HT1080 (cell line): ENCODE results near the gene CCDC15. TPM values are rescaled to one million over a fixed set of nuclear protein-coding genes. Genes with fewer than 3 reads are reported as not detected.
A peak's percentile ranks its signal among the peaks of the same experiment; 100 is the strongest.

ENCODE experiments used
- DNase-seq: peaks from one replicate; pipeline ENCODE4 v3.0.0-alpha.2; 2015; ENCODE audit warnings: low read depth
- total RNA-seq: library from RNA; depleted of rRNA; stranded (reverse); fragments of >200 nt; shearing (Covaris generic); gene quantifications from 2 replicates; pipeline ENCODE4 v1.2.3, GENCODE V29; 2014

CCDC15 gene
- total RNA-seq, 1 experiment from 2014 or later, result 7.4 TPM

- no peak for DNase-seq
Observed at GRCh38 chr11:125068368-125068767, 114.4 kb downstream of the CCDC15 start.

DNA sequence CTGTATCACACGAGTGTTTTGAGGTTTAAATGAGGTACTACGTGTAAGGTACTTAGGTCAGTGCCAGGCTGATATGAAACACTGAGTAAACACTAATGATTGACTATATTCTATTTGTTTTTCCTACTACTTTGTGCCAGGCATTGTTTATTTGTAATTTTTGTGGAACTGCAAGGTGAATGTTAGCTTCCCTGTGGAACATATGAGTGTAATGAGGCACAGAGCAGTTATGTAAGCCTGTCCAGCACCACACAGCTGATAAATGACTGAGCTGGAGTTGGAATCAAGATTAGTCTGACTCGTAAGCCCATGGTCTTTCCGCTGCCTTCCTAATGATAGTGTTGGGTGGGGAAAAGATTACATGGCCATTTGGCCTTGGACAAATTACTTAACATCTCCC is 115.0 kb downstream of the CCDC15 start:
- peak; percentile 7 for DNase-seq

- DNase-seq, result peak; percentile 83
Observed at GRCh38 chr11:125069796-125070195, 115.8 kb downstream of the CCDC15 start.

GRCh38 chr11:125070699-125071254 is 116.8 kb downstream of the CCDC15 start:
- DNase-seq, result peak; percentile 83

GRCh38 chr11:125071435-125071834 is 117.4 kb downstream of the CCDC15 start:
- peak; percentile 21 for DNase-seq

- DNase-seq, result no peak
Observed at GRCh38 chr11:125071846-125072217, 117.8 kb downstream of the CCDC15 start.

DNA sequence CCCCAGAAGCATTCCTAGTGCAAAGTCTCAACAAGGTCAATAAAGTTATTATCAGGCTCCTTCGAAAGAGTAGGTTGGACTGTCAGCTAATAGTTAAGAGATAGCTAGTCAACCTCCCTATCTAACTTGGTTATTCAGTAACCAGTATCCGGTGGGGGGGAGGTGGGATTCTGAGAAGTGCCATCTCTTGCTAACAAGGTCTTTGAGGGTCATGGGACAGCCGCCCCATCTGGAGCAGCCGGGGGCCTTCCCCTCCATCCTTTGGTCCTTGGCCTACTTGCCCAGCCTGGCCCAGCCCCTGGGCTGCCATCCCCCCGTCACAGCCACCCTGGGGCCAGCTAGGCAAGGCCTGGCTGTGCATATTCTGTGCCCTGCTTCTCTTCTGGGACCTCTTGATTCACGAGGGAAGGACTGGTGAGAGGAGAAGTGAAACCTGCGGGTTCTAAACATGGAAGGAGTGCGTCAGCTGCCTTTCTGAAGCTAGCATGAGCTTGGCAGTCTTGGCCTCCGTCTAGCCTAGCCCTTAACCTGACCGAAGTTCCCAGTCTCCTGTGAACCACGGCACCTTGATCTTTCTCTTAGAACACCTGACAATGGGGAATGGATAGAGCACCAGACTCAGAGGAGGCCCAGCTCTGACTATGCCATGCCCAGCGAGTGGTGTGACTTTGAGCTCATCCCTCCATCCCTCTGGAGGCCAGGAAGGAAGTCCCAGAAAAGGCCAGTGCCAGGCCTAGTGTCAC is 118.4 kb downstream of the CCDC15 start:
- DNase-seq, result no peak

- DNase-seq, result no peak
Observed at GRCh38 chr11:125072961-125073590, 119.1 kb downstream of the CCDC15 start.

DNA sequence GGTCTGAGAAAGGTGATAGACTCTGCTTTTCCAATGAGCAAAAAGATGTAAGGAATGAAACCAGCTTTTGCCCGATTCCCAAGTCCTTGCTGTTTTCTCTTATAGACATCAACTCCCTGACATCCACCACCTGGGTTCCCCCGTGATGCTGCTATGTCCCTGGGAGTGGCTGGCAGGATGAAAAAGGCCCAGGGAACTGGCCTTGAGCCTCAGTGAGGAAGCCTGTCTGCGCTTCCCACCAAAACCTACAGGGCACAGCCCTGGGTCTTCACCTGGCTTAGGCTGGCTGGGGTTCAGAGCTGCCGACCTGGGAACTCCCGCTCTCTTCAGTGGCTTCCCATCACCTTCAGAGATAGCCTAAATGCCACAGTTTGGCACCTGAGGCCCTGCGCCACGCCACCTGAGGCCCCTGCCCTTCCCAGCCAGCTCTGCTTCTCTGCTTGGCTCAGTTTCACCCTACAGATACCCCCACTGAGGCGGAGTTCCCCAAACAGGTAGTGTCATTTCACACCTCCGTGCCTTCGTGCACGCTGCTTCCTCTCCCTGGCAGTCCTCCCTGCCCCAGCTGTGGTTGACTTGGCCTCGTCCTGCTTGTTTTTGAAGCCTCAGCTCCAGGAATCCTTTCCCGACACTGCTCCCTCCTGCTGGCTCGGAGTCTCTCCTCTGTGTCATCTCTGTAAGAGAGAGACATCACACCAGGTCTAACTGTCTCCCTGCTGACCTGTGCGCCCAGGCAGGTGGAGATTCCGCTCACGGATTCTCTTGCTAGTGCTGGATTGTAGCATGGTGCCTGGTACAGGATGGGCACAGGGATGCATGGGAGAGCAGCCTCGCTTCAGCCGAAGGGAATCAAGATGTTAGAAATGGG is 119.8 kb downstream of the CCDC15 start:
- no peak for DNase-seq

GRCh38 chr11:125074511-125075241 is 120.7 kb downstream of the CCDC15 start:
- no peak for DNase-seq

- DNase-seq, result no peak
Observed at GRCh38 chr11:125075242-125075625, 121.2 kb downstream of the CCDC15 start.

DNA sequence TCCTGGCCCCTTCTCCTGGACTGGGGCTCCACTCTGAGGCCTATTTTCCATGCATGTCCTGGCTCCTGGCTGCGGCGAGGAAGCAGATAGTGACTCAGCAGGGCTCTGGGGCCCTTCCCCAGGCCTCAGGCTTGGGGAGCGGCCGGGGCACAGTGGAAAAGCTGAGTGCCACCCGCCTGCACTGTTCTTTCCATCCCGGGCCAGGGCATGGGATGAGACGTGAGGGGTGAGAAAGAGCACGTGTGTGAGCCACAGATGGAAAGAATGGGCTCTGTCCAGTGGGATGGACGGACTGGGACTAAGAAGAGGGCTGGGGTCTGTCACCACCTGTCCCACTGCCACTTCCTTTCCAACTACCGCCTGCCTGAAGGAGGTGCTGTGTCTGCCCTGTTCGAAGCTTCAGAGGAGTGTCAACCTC is 121.9 kb downstream of the CCDC15 start:
- no peak for DNase-seq

GRCh38 chr11:125076378-125076945 is 122.5 kb downstream of the CCDC15 start:
- no peak for DNase-seq

DNA sequence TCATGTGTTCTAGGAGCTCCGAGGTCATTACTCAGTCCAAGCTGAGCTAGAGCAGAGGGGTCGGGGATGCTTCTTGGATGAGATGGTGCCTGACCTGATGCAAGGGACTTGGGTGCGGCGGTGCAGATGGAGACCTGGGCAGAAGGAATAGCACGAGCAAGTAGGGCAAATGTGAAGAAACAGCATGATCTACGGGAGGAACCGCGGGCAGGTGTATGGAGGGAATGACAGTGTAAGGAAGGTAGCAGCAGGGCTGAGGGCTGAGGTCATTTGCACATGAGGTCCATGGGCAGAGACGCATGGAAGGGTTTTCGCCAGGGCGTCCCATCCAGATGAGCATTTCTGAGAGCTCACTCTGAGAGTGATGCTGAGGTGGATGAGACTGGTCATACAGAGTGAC is 124.0 kb downstream of the CCDC15 start:
- no peak for DNase-seq

DNA sequence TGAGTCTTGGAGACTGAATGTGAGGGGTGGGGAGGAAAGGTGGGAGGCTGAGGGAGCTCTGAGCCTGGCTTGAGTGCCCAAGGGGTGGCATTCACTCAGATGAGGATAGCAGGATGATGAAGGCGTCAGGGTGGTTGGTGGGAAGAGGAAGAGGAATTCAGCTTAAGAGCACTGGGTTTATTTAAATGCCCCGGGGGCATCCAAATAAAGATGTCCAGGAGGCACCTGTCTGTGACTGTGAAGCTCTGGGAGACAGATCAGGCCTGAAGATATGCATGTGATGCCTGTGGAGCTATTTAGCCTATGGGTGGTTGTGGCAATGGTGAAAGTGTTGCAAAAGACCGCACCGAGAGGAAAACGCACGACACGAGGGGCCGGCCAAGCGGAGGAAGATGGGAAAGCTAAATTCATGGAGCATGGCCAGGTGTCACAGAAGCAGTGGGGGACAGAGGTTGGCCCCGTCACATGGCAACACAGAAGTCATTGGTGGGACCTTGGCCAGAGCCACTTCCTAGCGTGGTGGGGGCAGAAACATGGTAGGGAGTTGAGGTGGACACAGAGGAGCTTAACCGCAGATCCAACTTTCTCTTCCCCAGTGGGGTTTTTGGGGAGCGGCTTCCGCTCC is 124.6 kb downstream of the CCDC15 start:
- peak; percentile 8 for DNase-seq

- peak; percentile 74 for DNase-seq
Observed at GRCh38 chr11:125079151-125079877, 125.3 kb downstream of the CCDC15 start.

GRCh38 chr11:125079878-125080530 is 126.0 kb downstream of the CCDC15 start:
- DNase-seq, result no peak

GRCh38 chr11:125080531-125080911 is 126.5 kb downstream of the CCDC15 start:
- DNase-seq, result no peak
